GM12878 (cell line): ENCODE measurements around the gene ECT2. TPM values are rescaled to one million over a fixed set of nuclear protein-coding genes. Genes with fewer than 3 reads are reported as not detected.

Experiments used
- ATAC-seq: fragments of 200-7000 bp; cut with Tn5 transposase; 3 replicates; pipeline ENCODE4 v1.9.1; 2020; ENCODE audit warnings: mild to moderate bottlenecking, moderate library complexity
- BruUV-seq: library from RNA; stranded (reverse); fragments of 400-500 nt; replicated peaks from 2 replicates; lab custom pipeline; 2021; lab: Mats Ljungman, UMichigan
- CTCF ChIA-PET: fragments of 300-600 bp; sonication (Branson Sonifier 250); formaldehyde crosslinking; extraction: SDS; loops from one replicate; lab custom pipeline; 2021; ENCODE audit warnings: inconsistent platforms; lab: Yijun Ruan, JAX
- POLR2A ChIA-PET: fragments of 350-600 bp; formaldehyde crosslinking; extraction: SDS; loops from one replicate; lab custom pipeline; 2021; ENCODE audit warnings: inconsistent platforms; lab: Charles Lee
- RAD21 ChIA-PET: fragments of 300-600 bp; sonication (Branson Sonifier 250); formaldehyde crosslinking; loops from one replicate; lab custom pipeline; 2023; ENCODE audit warnings: antibody characterized with exemption; ENCODE audit not compliant: unreplicated experiment; lab: Charles Lee
- SMC1A ChIA-PET: fragments of 300-600 bp; sonication (Branson Sonifier 250); formaldehyde crosslinking; loops from one replicate; lab custom pipeline; 2023; ENCODE audit not compliant: unreplicated experiment, uncharacterized antibody; lab: Charles Lee
- DNase-seq: peaks from one replicate; pipeline ENCODE4 v3.0.0-alpha.2; 2011; ENCODE audit warnings: low read depth, low spot score
- FAIRE-seq: peaks from 3 replicates; lab custom pipeline; 2011; peaks lifted over from hg19 to GRCh38; lab: Jason Lieb, UNC
- H2AFZ ChIP-seq: 2 replicates; pipeline ENCODE4 v1.6.0; 2011; ENCODE audit warnings: low read depth, low read length, control low read depth; ENCODE audit not compliant: control insufficient read depth
- H3K27ac ChIP-seq: 2 replicates; pipeline ENCODE4 v1.5.1; 2011; ENCODE audit warnings: control low read depth; ENCODE audit not compliant: control insufficient read depth, insufficient read depth
- H3K27me3 ChIP-seq, 2 experiments: replicated peaks in 1 of 2; 2 replicates each; pipeline versions ENCODE4 v1.6.0 to v1.6.1; 2011; ENCODE audit warnings: low read length in 1 of 2; ENCODE audit not compliant: control insufficient read depth in 2 of 2, insufficient read depth in 2 of 2
- H3K36me3 ChIP-seq, 2 experiments: 2 replicates each; pipeline ENCODE4 v1.5.1; 2011; ENCODE audit warnings: low read length in 1 of 2; ENCODE audit not compliant: control insufficient read depth in 2 of 2, insufficient read depth in 2 of 2
- H3K4me1 ChIP-seq: 2 replicates; pipeline ENCODE4 v1.6.1; 2011; ENCODE audit warnings: mild to moderate bottlenecking, low read length, moderate library complexity, mixed read lengths; ENCODE audit not compliant: control insufficient read depth, insufficient read depth
- H3K4me2 ChIP-seq: 2 replicates; pipeline ENCODE4 v1.6.0; 2011; ENCODE audit warnings: control low read depth; ENCODE audit not compliant: control insufficient read depth, insufficient read depth
- H3K4me3 ChIP-seq: fragments of 200-600 bp; sonication (generic); 2 replicates; pipeline ENCODE4 v1.5.1; 2016
- H3K79me2 ChIP-seq: 2 replicates; pipeline ENCODE4 v1.6.0; 2011; ENCODE audit warnings: low read length; ENCODE audit not compliant: control insufficient read depth, insufficient read depth
- H3K9ac ChIP-seq: 2 replicates; pipeline ENCODE4 v1.8.0; 2011; ENCODE audit warnings: low read length, control low read depth, mixed read lengths; ENCODE audit not compliant: control insufficient read depth, insufficient read depth
- H3K9me3 ChIP-seq: replicated peaks from 3 replicates; pipeline ENCODE4 v1.5.1; 2011; ENCODE audit warnings: mild to moderate bottlenecking, low read length; ENCODE audit not compliant: control insufficient read depth, insufficient read depth
- H4K20me1 ChIP-seq: 2 replicates; pipeline ENCODE4 v1.6.0; 2011; ENCODE audit not compliant: control insufficient read depth, insufficient read depth
- BHLHE40 ChIP-seq, 2 experiments: fragments of 450-650 bp in 1 of 2; IDR thresholded peaks; 2 replicates each; pipeline ENCODE4 v1.6.1; 2011 to 2017; ENCODE audit warnings: low read depth in 2 of 2, borderline replicate concordance in 1 of 2, improper control_type of control experiment in 1 of 2, low read length in 1 of 2, mild to moderate bottlenecking in 1 of 2
- PML ChIP-seq: IDR thresholded peaks from 2 replicates; pipeline ENCODE4 v1.6.1; 2012; ENCODE audit warnings: low read length, inconsistent platforms
- PRDM15 ChIP-seq: fragments of 450-650 bp; formaldehyde crosslinking; IDR thresholded peaks from 2 replicates; pipeline ENCODE4 v1.4.0; 2020; ENCODE audit warnings: mild to moderate bottlenecking, moderate library complexity
- SRF ChIP-seq, 2 experiments: IDR thresholded peaks; 2 replicates each; pipeline ENCODE4 v1.6.1; 2011; ENCODE audit warnings: low read depth in 2 of 2, low read length in 2 of 2, mild to moderate bottlenecking in 1 of 2, moderate library complexity in 1 of 2
- TCF7 ChIP-seq: IDR thresholded peaks from 2 replicates; pipeline ENCODE4 v1.6.1; 2014; ENCODE audit warnings: antibody characterized with exemption, borderline replicate concordance
- USF1 ChIP-seq: IDR thresholded peaks from 2 replicates; pipeline ENCODE4 v1.6.1; 2011; ENCODE audit warnings: borderline replicate concordance, low read depth, mild to moderate bottlenecking, moderate library complexity, mixed read lengths, low read length; ENCODE audit not compliant: insufficient read depth; ENCODE audit errors: extremely low read length
- WGBS: methylation state at CpG from one replicate; pipeline ENCODE4 v1.1.6; 2016; ENCODE audit warnings: low lambda C conversion rate; ENCODE audit not compliant: insufficient replicate concordance, insufficient coverage; ENCODE audit errors: missing lambda C conversion rate; 5-methylcytosine and 5-hydroxymethylcytosine counted together
- in situ Hi-C: fragments of 300-500 bp; cut with MboI; formaldehyde crosslinking; loops from 9 replicates; pipeline ENCODE4 v1.14.3; 2018; ENCODE audit warnings: mixed read lengths
- intact Hi-C: fragments of 100-400 bp; cut with micrococcal nuclease; formaldehyde crosslinking; loops from one replicate; pipeline ENCODE4 v1.14.2; 2022; ENCODE audit not compliant: unreplicated experiment
- polyA plus RNA-seq, 11 experiments: library from polyadenylated mRNA; depleted of rRNA in 4 of 11; unstranded in 6 of 11; stranded (reverse) in 5 of 11; fragments of >200 nt; fragmentation: Nextera tagmentation in 4 of 11; fragmentation: Illumina TruSeq in 1 of 11; extraction: Ambion mirVana in 4 of 11; extraction: Trizol in 1 of 11; gene quantifications; 1 replicate in 1 of 11; 2 replicates in 10 of 11; pipeline versions ENCODE4 v1.2.1 to v1.2.3, GENCODE V29; 2011 to 2016; ENCODE audit warnings: inconsistent platforms in 2 of 11, missing spikeins in 2 of 11, low read depth in 1 of 11
- total RNA-seq, 4 experiments: library from RNA; depleted of rRNA in 3 of 4; stranded (reverse); fragments of >200 nt in 3 of 4; fragmentation: Illumina TruSeq in 1 of 4; extraction: Trizol in 1 of 4; gene quantifications; 2 replicates each; pipeline versions ENCODE4 v1.2.1 to v1.2.3, GENCODE V29; 2013 to 2021

ECT2 gene
- total and polyA plus RNA-seq, 10 of the 15 experiments (the other 5 are each of a cell fraction or from before 2014, with no cell fraction given) = 21.5 to 47.8 (median 38.2) TPM

- no peaks in the 10 kb centered on the region for H4K20me1 ChIP-seq
- H3K4me3 ChIP-seq = no peak overlapping the region
- CTCF ChIA-PET = no interaction called here
- no peak overlapping the region for H3K4me2 ChIP-seq
- RAD21 ChIA-PET = no interaction called here
- POLR2A ChIA-PET = interaction anchor here (0.5 kb wide), 1 partner anchor 9 kb away, joined by 4 read pairs; no protein-coding TSS in a partner anchor
- peaks cover 0 to 4% of the 10 kb centered on the region in 2 experiments; a peak in 2 of 4 replicates for H3K36me3 ChIP-seq
- H3K27me3 ChIP-seq = no peaks in the 10 kb centered on the region
- DNase-seq (no peak), FAIRE-seq (peak; percentile 7), ATAC-seq (no peak)
- no TSS peak for BruUV-seq
- H3K9me3 ChIP-seq = no peaks in the 10 kb centered on the region
- SMC1A ChIA-PET = no interaction called here
- no peak overlapping the region for H2AFZ ChIP-seq
- no peaks in the 10 kb centered on the region for H3K79me2 ChIP-seq
- H3K27ac ChIP-seq = no peak overlapping the region
- in situ Hi-C loops (no loop called here), intact Hi-C loops (loop anchor here (10.0 kb wide), 1 partner anchor 739 kb away; no protein-coding TSS in a partner anchor)
- WGBS = 87% methylated on average over 4 of the region's 4 CpGs
- TF ChIP-seq SRF (IDR thresholded peaks at IDR 0.05; ENCODE audit: low read depth in 2 of 2, low read length in 2 of 2) (no peak), PRDM15 (CRISPR knock-in tag) (no peak), USF1 (no peak), BHLHE40 (IDR thresholded peaks at IDR 0.05; ENCODE audit: borderline replicate concordance in 1 of 2, low read depth in 2 of 2, low read length in 1 of 2) (no peak), TCF7 (no peak), PML (no peak)
- H3K4me1 ChIP-seq = no peaks in the 10 kb centered on the region
- no peak overlapping the region for H3K9ac ChIP-seq
These were observed 65.3 kb downstream of the ECT2 start for GRCh38 chr3:172815857-172816256.
